OCI-LY1 (cell line): Measurements from ENCODE around the gene EGFL8.
A peak's percentile ranks its signal among the peaks of the same experiment; 100 is the strongest.
"Not testable (repeated sequence)": the region's sequence is repeated elsewhere in the genome, so short reads cannot be mapped to it uniquely, and the experiment has no call there.

Source experiments
- H2AFZ ChIP-seq: fragments of 200-600 bp; sonication (generic), shearing (Covaris generic); 2 replicates; pipeline ENCODE4 v1.6.0; 2014; ENCODE audit warnings: antibody characterized with exemption, mild to moderate bottlenecking, low read length
- H3F3A ChIP-seq: fragments of 200-600 bp; sonication (generic), shearing (Covaris generic); 2 replicates; pipeline ENCODE4 v1.6.0; 2014; ENCODE audit warnings: mild to moderate bottlenecking, antibody characterized with exemption, low read length, moderate library complexity; ENCODE audit not compliant: insufficient read depth
- H3K27ac ChIP-seq: fragments of 200-600 bp; sonication (generic); 2 replicates; pipeline ENCODE4 v1.5.1; 2014; ENCODE audit warnings: low read length, mixed run types, mild to moderate bottlenecking, low read depth; ENCODE audit not compliant: poor library complexity, severe bottlenecking
- H3K27me3 ChIP-seq: fragments of 200-600 bp; sonication (generic); 2 replicates; pipeline ENCODE4 v1.6.0; 2014; ENCODE audit warnings: antibody characterized with exemption, mild to moderate bottlenecking, low read length, moderate library complexity; ENCODE audit not compliant: insufficient read depth
- H3K36me3 ChIP-seq: fragments of 200-600 bp; sonication (generic); 2 replicates; pipeline ENCODE4 v1.6.1; 2014; ENCODE audit warnings: mild to moderate bottlenecking, antibody characterized with exemption, low read length, moderate library complexity, mixed read lengths; ENCODE audit not compliant: insufficient read depth
- H3K4me1 ChIP-seq: fragments of 200-600 bp; sonication (generic); 2 replicates; pipeline ENCODE4 v1.5.1; 2014; ENCODE audit warnings: mild to moderate bottlenecking, low read length, moderate library complexity; ENCODE audit not compliant: insufficient read depth, severe bottlenecking
- H3K4me2 ChIP-seq: fragments of 200-600 bp; sonication (generic), shearing (Covaris generic); 2 replicates; pipeline ENCODE4 v1.6.1; 2014; ENCODE audit warnings: low read length
- H3K4me3 ChIP-seq: fragments of 200-600 bp; sonication (generic); 2 replicates; pipeline ENCODE4 v1.5.1; 2014; ENCODE audit warnings: low read length, low read depth, mild to moderate bottlenecking, mixed read lengths; ENCODE audit not compliant: poor library complexity, severe bottlenecking
- H3K79me2 ChIP-seq: fragments of 200-600 bp; shearing (Covaris generic); 2 replicates; pipeline ENCODE4 v1.6.1; 2016; ENCODE audit warnings: mixed run types, low read length, mixed read lengths; ENCODE audit not compliant: insufficient read depth
- H3K9ac ChIP-seq: fragments of 200-600 bp; sonication (generic), shearing (Covaris generic); 2 replicates; pipeline ENCODE4 v1.6.1; 2014; ENCODE audit warnings: mild to moderate bottlenecking, low read length, mixed read lengths
- H3K9me2 ChIP-seq: fragments of 200-600 bp; sonication (generic), shearing (Covaris generic); 2 replicates; pipeline ENCODE4 v1.6.1; 2014; ENCODE audit warnings: low read depth, mild to moderate bottlenecking, low read length, mixed read lengths
- H3K9me3 ChIP-seq: fragments of 200-600 bp; shearing (Covaris generic); 2 replicates; pipeline ENCODE4 v1.6.1; 2014; ENCODE audit warnings: low read length, mixed read lengths
- H4K20me1 ChIP-seq: fragments of 200-600 bp; sonication (generic), shearing (Covaris generic); 2 replicates; pipeline ENCODE4 v1.6.0; 2016; ENCODE audit warnings: mild to moderate bottlenecking, low read length; ENCODE audit not compliant: insufficient read depth
- CTCF ChIP-seq: fragments of 200-600 bp; sonication (generic), shearing (Covaris generic); IDR thresholded peaks from 2 replicates; pipeline ENCODE4 v1.5.1; 2017; ENCODE audit warnings: mild to moderate bottlenecking, antibody characterized with exemption, low read length, moderate library complexity, mixed read lengths
- EZH2 ChIP-seq: fragments of 200-600 bp; sonication (generic), shearing (Covaris generic); IDR thresholded peaks from 2 replicates; pipeline ENCODE4 v1.8.0; 2017; ENCODE audit warnings: borderline replicate concordance, mixed run types, mild to moderate bottlenecking, antibody characterized with exemption, low read length, moderate library complexity, mixed read lengths

EGFL8 gene

DNA sequence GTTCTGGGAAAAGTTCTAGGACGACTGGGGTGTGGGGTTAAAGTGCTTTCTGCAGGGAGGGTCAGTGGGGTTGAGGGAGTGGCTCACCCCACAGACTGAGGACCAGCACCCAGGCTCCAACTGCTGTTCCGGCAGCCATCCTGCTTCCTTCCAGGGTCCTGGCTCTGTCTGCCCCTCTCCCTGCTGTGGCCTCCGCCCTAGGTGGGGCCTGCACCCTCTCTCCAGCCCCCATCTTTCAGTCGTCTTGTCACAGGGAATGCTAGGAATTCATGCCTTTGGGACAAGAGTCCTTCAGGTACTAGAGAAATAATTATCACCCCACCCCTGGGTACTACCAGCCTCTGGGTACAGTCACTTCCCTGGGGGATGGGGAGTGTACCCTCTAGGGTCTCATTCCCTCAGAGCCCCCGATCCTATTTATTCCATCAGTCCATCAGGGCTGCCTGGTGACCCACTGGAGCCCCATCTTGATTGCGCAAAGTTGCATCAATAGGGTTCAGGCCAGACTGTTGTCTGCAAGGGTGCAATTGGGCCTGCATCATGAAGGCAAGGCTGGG, 19.8 kb downstream of the EGFL8 start, which contains the start of gene AGER:
Gene AGER (minus strand): TSS at position 170 of the 557 bp plus-strand sequence. CDS start 31 bp downstream, at position 139.
- H3K79me2 ChIP-seq: no peaks in the 10 kb centered on the region
- no peak within 1 kb of the TSS for H3K9ac ChIP-seq
- no peaks in the 10 kb centered on the region for H3K27me3 ChIP-seq
- no peaks in the 10 kb centered on the region for H4K20me1 ChIP-seq
- H3K9me2 ChIP-seq: no peaks in the 10 kb centered on the region
- no peak within 1 kb of the TSS for H3K27ac ChIP-seq
- H3K4me3 ChIP-seq: no peak within 1 kb of the TSS
- TF ChIP-seq EZH2 (no peak), CTCF (no peak)
- no peaks in the 10 kb centered on the region for H3K9me3 ChIP-seq
- no peak within 1 kb of the TSS for H2AFZ ChIP-seq
- H3K4me2 ChIP-seq: no peak within 1 kb of the TSS
- peaks cover 14% of the 10 kb centered on the region for H3K4me1 ChIP-seq
- H3K36me3 ChIP-seq: peaks cover 59% of the 10 kb centered on the region; the same call in 1 of the 2 replicates
- H3F3A ChIP-seq: no peaks in the 10 kb centered on the region

GRCh38 chr6:32185681-32186131, 21.3 kb downstream of the EGFL8 start:
- not testable (repeated sequence) for H3K9me3 ChIP-seq, H4K20me1 ChIP-seq, H3K4me2 ChIP-seq, H3K9me2 ChIP-seq, H3K9ac ChIP-seq, H3K27ac ChIP-seq, H3F3A ChIP-seq, H2AFZ ChIP-seq, H3K4me3 ChIP-seq, H3K79me2 ChIP-seq, H3K27me3 ChIP-seq
- Histone ChIP-seq H3K36me3 (peaks cover 49% of the 10 kb centered on the region; the same call in 1 of the 2 replicates), H3K4me1 (peaks cover 16% of the 10 kb centered on the region)

GRCh38 chr6:32186151-32186840, 21.9 kb downstream of the EGFL8 start:
- H4K20me1 ChIP-seq, H3K9ac ChIP-seq, H3K9me3 ChIP-seq, H3K4me3 ChIP-seq, H3K4me2 ChIP-seq, H3F3A ChIP-seq, H3K9me2 ChIP-seq, H2AFZ ChIP-seq, H3K27me3 ChIP-seq, H3K79me2 ChIP-seq: not testable (repeated sequence)
- Histone ChIP-seq H3K4me1 (peaks cover 22% of the 10 kb centered on the region), H3K36me3 (peaks cover 44% of the 10 kb centered on the region; the same call in 1 of the 2 replicates), H3K27ac (peak overlapping the region; percentile 15)

DNA sequence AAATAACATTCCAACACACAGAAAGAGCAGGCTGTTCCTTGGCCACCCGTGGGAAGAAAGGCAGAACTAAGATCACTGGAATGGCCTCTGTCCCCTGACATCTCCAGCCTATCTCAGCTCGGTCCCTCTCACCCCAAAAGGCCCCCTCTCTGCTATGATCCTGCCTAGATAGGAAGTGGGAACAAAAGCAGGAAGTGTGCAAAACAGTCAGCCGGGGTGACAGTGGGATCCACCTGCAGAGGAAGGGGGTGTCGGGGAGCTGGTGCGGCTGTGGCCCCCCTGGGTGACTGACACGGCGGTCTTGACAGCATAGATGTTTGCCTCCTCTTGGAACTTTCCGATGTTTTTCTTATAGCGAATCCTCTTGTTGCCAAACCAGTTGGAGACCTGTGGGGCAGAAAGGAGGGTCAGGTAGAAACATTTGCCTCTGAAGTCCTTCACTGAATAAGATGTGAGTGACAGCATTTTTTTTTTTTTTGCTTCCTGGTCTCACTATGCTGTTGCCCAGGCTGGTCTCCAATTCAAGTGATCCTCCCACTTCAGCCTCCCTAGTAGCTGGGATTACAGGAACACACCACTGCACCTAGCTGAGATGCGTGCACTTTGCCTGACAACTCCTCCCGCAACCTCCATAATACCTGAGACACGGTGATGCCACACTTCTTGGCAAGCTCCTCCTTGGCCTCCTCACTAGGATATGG, 22.8 kb downstream of the EGFL8 start:
- Histone ChIP-seq H3K4me2 (no peak overlapping the region), H3K9me2 (no peaks in the 10 kb centered on the region)

GRCh38 chr6:32187725-32188380, 23.5 kb downstream of the EGFL8 start:
- not testable (repeated sequence) for H2AFZ ChIP-seq, H3K9me3 ChIP-seq, H3K27me3 ChIP-seq, H3K9ac ChIP-seq, H3K4me2 ChIP-seq, H3K4me3 ChIP-seq, H3K79me2 ChIP-seq, H3F3A ChIP-seq, H3K27ac ChIP-seq, H4K20me1 ChIP-seq, H3K9me2 ChIP-seq
- peaks cover 33% of the 10 kb centered on the region; the same call in 1 of the 2 replicates for H3K36me3 ChIP-seq
- H3K4me1 ChIP-seq: peaks cover 38% of the 10 kb centered on the region

More for the DNA sequence above, 22.8 kb downstream of the EGFL8 start:
- peak overlapping the region; percentile 15 for H3K27ac ChIP-seq
- no peak overlapping the region for H3K9ac ChIP-seq
- no peak overlapping the region for H2AFZ ChIP-seq
- H4K20me1 ChIP-seq: no peaks in the 10 kb centered on the region
- TF ChIP-seq EZH2: no peak
- no peak for TF ChIP-seq CTCF
- H3K79me2 ChIP-seq: no peaks in the 10 kb centered on the region
- H3K36me3 ChIP-seq: peaks cover 40% of the 10 kb centered on the region; the same call in 1 of the 2 replicates
- H3K4me1 ChIP-seq: peaks cover 31% of the 10 kb centered on the region
- no peaks in the 10 kb centered on the region for H3K9me3 ChIP-seq
- no peaks in the 10 kb centered on the region for H3K27me3 ChIP-seq
- H3F3A ChIP-seq: no peaks in the 10 kb centered on the region
- H3K4me3 ChIP-seq: no peak overlapping the region
